Endothelial cell of umbilical vein (primary cell): Measurements from ENCODE around the gene EPHX1. TPM values are rescaled to one million over a fixed set of nuclear protein-coding genes. Genes with fewer than 3 reads are reported as not detected.
"Not testable (repeated sequence)": the region's sequence is repeated elsewhere in the genome, so short reads cannot be mapped to it uniquely, and the experiment has no call there.

Source experiments
- BruUV-seq: library from RNA; stranded (reverse); fragments of 400-500 nt; replicated peaks from 2 replicates; lab custom pipeline; 2021; lab: Mats Ljungman, UMichigan
- CTCF ChIA-PET: fragments of 300-600, 350-600 bp; sonication (Branson Sonifier 250); formaldehyde crosslinking; loops from one replicate; lab custom pipeline; 2021; ENCODE audit warnings: antibody characterized with exemption, inconsistent platforms; lab: Charles Lee
- POLR2A ChIA-PET: fragments of 300-600, 350-600 bp; sonication (Branson Sonifier 250); formaldehyde crosslinking; loops from one replicate; lab custom pipeline; 2021; ENCODE audit warnings: antibody characterized with exemption, inconsistent platforms; lab: Charles Lee
- DNase-seq: peaks from one replicate; pipeline ENCODE4 v3.0.0-alpha.2; 2011; ENCODE audit warnings: low read depth, low spot score
- FAIRE-seq: peaks from 2 replicates; lab custom pipeline; 2011; peaks lifted over from hg19 to GRCh38; lab: Jason Lieb, UNC
- H2AFZ ChIP-seq: 2 replicates; pipeline ENCODE4 v1.6.0; 2012; ENCODE audit warnings: low read depth, low read length, control low read depth, inconsistent platforms
- H3K27ac ChIP-seq: 2 replicates; pipeline ENCODE4 v1.5.1; 2011; ENCODE audit warnings: low read depth, mild to moderate bottlenecking, control low read depth, low read length, moderate library complexity; ENCODE audit not compliant: insufficient read depth
- H3K27me3 ChIP-seq, 2 experiments: 2 replicates each; pipeline versions ENCODE4 v1.6.0 to v1.6.1; 2011; ENCODE audit warnings: low read length in 2 of 2, mixed read lengths in 1 of 2; ENCODE audit not compliant: control insufficient read depth in 2 of 2, insufficient read depth in 2 of 2
- H3K36me3 ChIP-seq, 2 experiments: 2 replicates in 1 of 2; 3 replicates in 1 of 2; pipeline ENCODE4 v1.5.1; 2011; ENCODE audit warnings: low read length in 2 of 2, mild to moderate bottlenecking in 1 of 2, moderate library complexity in 1 of 2; ENCODE audit not compliant: control insufficient read depth in 2 of 2, insufficient read depth in 2 of 2; ENCODE audit errors: extremely low read depth in 1 of 2
- H3K4me1 ChIP-seq: 3 replicates; pipeline ENCODE4 v1.5.1; 2011; ENCODE audit warnings: mild to moderate bottlenecking, low read length; ENCODE audit not compliant: control insufficient read depth, insufficient read depth; ENCODE audit errors: extremely low read depth
- H3K4me2 ChIP-seq: 2 replicates; pipeline ENCODE4 v1.6.1; 2011; ENCODE audit warnings: low read length, control low read depth, mixed read lengths; ENCODE audit not compliant: insufficient read depth
- H3K4me3 ChIP-seq, 3 experiments: fragments of 200-600 bp in 1 of 3; sonication (generic), shearing (Covaris generic) in 1 of 3; replicated peaks in 1 of 3; 2 replicates each; pipeline ENCODE4 v1.5.1; 2011 to 2016; ENCODE audit warnings: control low read depth in 3 of 3, low read length in 3 of 3, mild to moderate bottlenecking in 2 of 3, inconsistent platforms in 1 of 3, low read depth in 1 of 3, moderate library complexity in 1 of 3; ENCODE audit not compliant: insufficient read depth in 1 of 3
- H3K79me2 ChIP-seq: 2 replicates; pipeline ENCODE4 v1.6.0; 2012; ENCODE audit warnings: low read length, inconsistent platforms; ENCODE audit not compliant: control insufficient read depth, insufficient read depth
- H3K9ac ChIP-seq: replicated peaks from 2 replicates; pipeline ENCODE3; 2011; ENCODE audit warnings: low read length, control low read depth; ENCODE audit not compliant: insufficient read depth; ENCODE audit errors: extremely low read depth
- H3K9me1 ChIP-seq: replicated peaks from 3 replicates; pipeline ENCODE4 v1.6.0; 2011; ENCODE audit warnings: mild to moderate bottlenecking, low read length; ENCODE audit not compliant: control insufficient read depth, insufficient read depth; ENCODE audit errors: extremely low read depth
- H3K9me3 ChIP-seq: replicated peaks from 2 replicates; pipeline ENCODE4 v1.5.1; 2012; ENCODE audit warnings: low read length, inconsistent platforms; ENCODE audit not compliant: control insufficient read depth, insufficient read depth
- H4K20me1 ChIP-seq: replicated peaks from 2 replicates; pipeline ENCODE3; 2011; ENCODE audit warnings: mild to moderate bottlenecking, low read length; ENCODE audit not compliant: control insufficient read depth, insufficient read depth; ENCODE audit errors: extremely low read depth
- EZH2 ChIP-seq: IDR thresholded peaks from 2 replicates; pipeline ENCODE4 v1.6.1; 2012; ENCODE audit warnings: borderline replicate concordance, low read depth, mild to moderate bottlenecking, moderate library complexity, low read length, inconsistent platforms; ENCODE audit not compliant: severe bottlenecking
- JUN ChIP-seq: IDR thresholded peaks from 2 replicates; pipeline ENCODE4 v1.6.1; 2011; ENCODE audit warnings: borderline replicate concordance, low read depth; ENCODE audit not compliant: insufficient read length, insufficient read depth
- MAX ChIP-seq: IDR thresholded peaks from 2 replicates; pipeline ENCODE4 v1.6.1; 2011; ENCODE audit not compliant: insufficient read depth, insufficient read length
- MYC ChIP-seq: IDR thresholded peaks from one replicate; pipeline ENCODE4 v1.6.1; 2011; ENCODE audit warnings: mild to moderate bottlenecking, low read depth, low read length
- dilution Hi-C: fragments of 300-500 bp; cut with MboI; formaldehyde crosslinking; loops from one replicate; pipeline ENCODE4 v1.15.0; 2019; ENCODE audit warnings: low sequenced_read_pairs; ENCODE audit not compliant: extremely low pct_ligation_motif_present
- intact Hi-C: fragments of 100-400 bp; cut with micrococcal nuclease; formaldehyde crosslinking; loops from one replicate; pipeline ENCODE4 v1.10.0; 2022
- polyA plus RNA-seq, 4 experiments: library from polyadenylated mRNA; depleted of rRNA in 3 of 4; stranded (reverse) in 3 of 4; unstranded in 1 of 4; fragments of >200 nt; gene quantifications; 2 replicates each; pipeline versions ENCODE4 v1.2.1 to v1.2.3, GENCODE V29; 2011 to 2012; ENCODE audit warnings: missing spikeins in 1 of 4
- total RNA-seq: library from RNA; stranded (reverse); gene quantifications from 2 replicates; pipeline ENCODE4 v1.2.3, GENCODE V29; 2021

EPHX1 gene
- total and polyA plus RNA-seq, 2 donors (not counting 3 experiments of a cell fraction or from before 2014, with no cell fraction given), result 23.7 to 25.2 TPM

GRCh38 chr1:225780630-225781029 is 29.3 kb upstream of the EPHX1 start:
- TF ChIP-seq MAX (no peak), EZH2 (no peak), MYC (no peak), JUN (no peak)
- CTCF ChIA-PET, result no interaction called here
- Histone ChIP-seq H3K4me3 (no peak overlapping the region), H4K20me1 (peaks cover 5% of the 10 kb centered on the region), H3K27me3 (no peaks in the 10 kb centered on the region), H3K36me3 (peaks cover 0 to 3% of the 10 kb centered on the region in 2 experiments), H3K4me2 (no peak overlapping the region), H3K9me1 (no peaks in the 10 kb centered on the region), H3K4me1 (peaks cover 35% of the 10 kb centered on the region), H3K27ac (no peak overlapping the region), H3K9me3 (no peaks in the 10 kb centered on the region), H3K9ac (no peak overlapping the region), H3K79me2 (peaks cover 67% of the 10 kb centered on the region), H2AFZ (no peak overlapping the region)
- BruUV-seq, result no TSS peak
- POLR2A ChIA-PET, result interaction anchor here (0.7 kb wide), 1 partner anchor 30 kb away, joined by 13 read pairs; no protein-coding TSS in a partner anchor
- DNase-seq (no peak), FAIRE-seq (no peak)
- intact Hi-C loops, result no loop called here
- dilution Hi-C loops, result no loop called here

- peaks cover 23 to 24% of the 10 kb centered on the region in 2 experiments for H3K36me3 ChIP-seq
- H3K4me2 ChIP-seq, DNase-seq, H2AFZ ChIP-seq, H3K9me1 ChIP-seq, H4K20me1 ChIP-seq, H3K9ac ChIP-seq, H3K9me3 ChIP-seq, H3K27ac ChIP-seq, FAIRE-seq, H3K4me3 ChIP-seq, dilution Hi-C loops, intact Hi-C loops, BruUV-seq, H3K27me3 ChIP-seq, POLR2A ChIA-PET, H3K4me1 ChIP-seq: not testable (repeated sequence)
- CTCF ChIA-PET, result interaction anchor here (2.5 kb wide), 1 partner anchor 11 kb away, joined by 8 read pairs; the partner anchor contains the start of gene SRP9
- H3K79me2 ChIP-seq, result peaks cover 26% of the 10 kb centered on the region
Measured at GRCh38 chr1:225789142-225789541, 20.8 kb upstream of the EPHX1 start.
